Sigmoid colon (tissue), 7 donors: ENCODE results near the gene MIA2. TPM values are rescaled to one million over a fixed set of nuclear protein-coding genes. Genes with fewer than 3 reads are reported as not detected.

Source experiments
- DNase-seq: peaks from one replicate; pipeline ENCODE4 v3.0.0-alpha.2; 2019
- H3K27ac ChIP-seq, 4 donors: fragments of 200-600 bp; sonication (generic); one replicate each; pipeline ENCODE4 v1.5.1; 2016 to 2019; ENCODE audit warnings: mild to moderate bottlenecking in 1 of 4
- H3K27me3 ChIP-seq, 3 donors: fragments of 200-600 bp; sonication (generic); one replicate each; pipeline ENCODE4 v1.5.1; 2019; ENCODE audit warnings: mild to moderate bottlenecking in 1 of 3
- H3K36me3 ChIP-seq, 4 donors: fragments of 200-600 bp; sonication (generic); one replicate each; pipeline ENCODE4 v1.5.1; 2016 to 2019
- H3K4me1 ChIP-seq, 4 donors: fragments of 200-600 bp; sonication (generic); one replicate each; pipeline ENCODE4 v1.5.1; 2017 to 2019
- H3K4me3 ChIP-seq, 4 donors: fragments of 200-600 bp; sonication (generic); one replicate each; pipeline ENCODE4 v1.5.1; 2017 to 2019; ENCODE audit warnings: mild to moderate bottlenecking in 2 of 4, moderate library complexity in 1 of 4
- H3K9me3 ChIP-seq, 4 donors: fragments of 200-600 bp in 3 of 4; sonication (generic) in 3 of 4; one replicate each; pipeline versions ENCODE4 v1.5.1 to v1.6.1; 2013 to 2019
- CTCF ChIP-seq, 4 experiments: fragments of 450-650 bp in 3 of 4; fragments of 200-600 bp in 1 of 4; IDR thresholded peaks; one replicate each; pipeline ENCODE4 v1.5.1; 2016 to 2019; ENCODE audit warnings: antibody characterized with exemption in 4 of 4, mild to moderate bottlenecking in 3 of 4, moderate library complexity in 2 of 4
- EP300 ChIP-seq, 4 donors: sonication (generic); formaldehyde crosslinking; IDR thresholded peaks; one replicate each; pipeline ENCODE4 v1.6.1; 2017; ENCODE audit warnings: antibody characterized with exemption in 4 of 4
- POLR2A ChIP-seq, 2 donors: fragments of 450-650 bp; IDR thresholded peaks; one replicate each; pipeline ENCODE4 v1.6.1; 2016; ENCODE audit warnings: antibody characterized with exemption in 2 of 2, mild to moderate bottlenecking in 2 of 2, moderate library complexity in 2 of 2
- POLR2AphosphoS5 ChIP-seq, 4 donors: sonication (generic); formaldehyde crosslinking; IDR thresholded peaks; one replicate each; pipeline ENCODE4 v1.6.1; 2017; ENCODE audit warnings: antibody characterized with exemption in 4 of 4
- WGBS, 2 donors: extraction: QIAGEN DNeasy Blood & Tissue Kit; methylation state at CpG; one replicate each; pipeline ENCODE4 v1.1.7; 2013; 5-methylcytosine and 5-hydroxymethylcytosine counted together
- intact Hi-C: fragments of 100-400 bp; cut with DNase I; formaldehyde crosslinking; loops from one replicate; pipeline ENCODE4 v1.15.1; 2023
- polyA plus RNA-seq, 3 donors: library from polyadenylated mRNA; stranded (reverse); fragments of 200-250 nt; gene quantifications; one replicate each; pipeline ENCODE4 v1.2.3, GENCODE V29; 2013
- total RNA-seq, 4 donors: library from RNA; depleted of rRNA; stranded (reverse); fragments of >200 nt; gene quantifications; one replicate each; pipeline ENCODE4 v1.1.0, GENCODE V29; 2016
- donor health status: healthy with polysubstance abuse.
- donor health status: Bipolar disorder and iron deficiency.
- donor health status: healthy.

Gene MIA2
- total and polyA plus RNA-seq, 7 donors, result 12.8 to 33.9 (median 18.1) TPM

GRCh38 chr14:39265806-39266524, 32.2 kb downstream of the MIA2 start:
- WGBS, 2 donors, result 12 to 16% methylated on average over 14 of the region's 14 CpGs
- intact Hi-C loops, result loop anchor here (2.0 to 5.0 kb wide), 2 partner anchors 91 to 154 kb away; partner anchors contain the start of genes GEMIN2 and PNN
- H3K9me3 ChIP-seq, result no peaks in the 10 kb centered on the region
- H3K4me3 ChIP-seq, result peak overlapping the region; percentile 57 to 74 (median 68)
- H3K27ac ChIP-seq, result peak overlapping the region; percentile 93 to 97 (median 94)
- TF ChIP-seq POLR2AphosphoS5 (IDR thresholded peaks at IDR 0.05), result peak in 1 of 4 donors; percentile 15
- TF ChIP-seq EP300 (IDR thresholded peaks at IDR 0.05), result no peak
- TF ChIP-seq CTCF (IDR thresholded peaks at IDR 0.05), result no peak
- no peak for TF ChIP-seq POLR2A (IDR thresholded peaks at IDR 0.05)
- no peak for DNase-seq
- peaks cover 0 to 39% (median 13%) of the 10 kb centered on the region in 4 donors for H3K4me1 ChIP-seq
- H3K27me3 ChIP-seq, result no peaks in the 10 kb centered on the region
- H3K36me3 ChIP-seq, result no peaks in the 10 kb centered on the region

DNA sequence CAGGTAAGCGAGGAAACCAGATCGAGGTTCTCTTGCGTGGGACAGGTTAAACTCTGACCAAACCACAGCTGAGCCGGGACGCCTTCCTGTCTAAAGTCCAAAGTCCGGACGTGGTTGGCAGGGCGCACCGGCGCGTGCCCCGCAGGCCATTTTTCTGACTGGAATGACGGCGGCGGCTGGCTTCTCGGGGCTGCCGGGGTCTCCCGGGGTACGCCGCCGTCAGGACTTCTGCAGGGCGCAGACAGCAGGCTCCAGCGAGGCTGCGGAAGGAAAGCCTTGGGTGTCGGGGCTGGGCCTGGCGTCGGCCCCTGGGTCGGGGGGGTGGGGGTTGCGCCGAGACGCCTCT, 32.8 kb downstream of the MIA2 start:
- Histone ChIP-seq H3K4me3 (peak overlapping the region; percentile 57 to 74 (median 68)), H3K36me3 (no peaks in the 10 kb centered on the region), H3K27me3 (no peaks in the 10 kb centered on the region), H3K4me1 (peaks cover 0 to 39% (median 13%) of the 10 kb centered on the region in 4 donors), H3K27ac (peak overlapping the region; percentile 93 to 97 (median 94)), H3K9me3 (no peaks in the 10 kb centered on the region)
- no peak for TF ChIP-seq CTCF (IDR thresholded peaks at IDR 0.05)
- intact Hi-C loops, result loop anchor here (2.0 to 5.0 kb wide), 2 partner anchors 92 to 154 kb away; partner anchors contain the start of genes GEMIN2 and PNN
- 0 to 1% methylated on average over 31 of the region's 31 CpGs for WGBS, 2 donors
- peak; percentile 80 for DNase-seq

GRCh38 chr14:39266871-39267607, 33.3 kb downstream of the MIA2 start:
- DNase-seq, result peak; percentile 91
- Histone ChIP-seq H3K4me1 (peaks cover 0 to 39% (median 13%) of the 10 kb centered on the region in 4 donors), H3K9me3 (no peaks in the 10 kb centered on the region), H3K27me3 (no peaks in the 10 kb centered on the region), H3K36me3 (no peaks in the 10 kb centered on the region), H3K27ac (peak overlapping the region; percentile 93 to 97 (median 94)), H3K4me3 (peak overlapping the region; percentile 57 to 74 (median 68))
- 0% methylated on average over 70 of the region's 70 CpGs for WGBS, 2 donors
- intact Hi-C loops, result loop anchor here (1.0 to 5.0 kb wide), 3 partner anchors 92 to 164 kb away; partner anchors contain the start of genes GEMIN2 and PNN
- no peak for TF ChIP-seq CTCF (IDR thresholded peaks at IDR 0.05)
- TF ChIP-seq POLR2A (IDR thresholded peaks at IDR 0.05), result peak in 1 of 2 donors; percentile 48
- peak; percentile 51 to 79 (median 72) for TF ChIP-seq POLR2AphosphoS5 (IDR thresholded peaks at IDR 0.05)

DNA sequence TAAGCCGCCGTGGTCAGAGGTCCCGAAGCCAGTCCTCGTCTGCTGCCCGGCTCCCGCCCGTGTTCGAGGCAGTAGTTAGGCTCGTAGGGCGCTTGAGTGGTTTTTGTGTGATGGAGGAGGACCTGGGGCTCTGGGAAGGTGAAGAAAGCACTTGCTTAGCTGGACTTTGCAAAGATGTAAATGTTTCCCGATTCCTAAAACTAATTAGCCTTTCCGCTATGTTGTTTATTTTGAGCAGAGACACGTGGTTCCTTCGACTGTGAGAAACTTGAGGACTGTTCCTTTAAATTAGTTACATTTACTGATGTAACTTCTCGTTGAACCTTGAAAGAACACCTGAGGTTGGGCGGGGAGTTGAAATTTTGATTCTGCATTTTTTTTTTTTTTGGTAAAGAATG, 33.9 kb downstream of the MIA2 start:
- TF ChIP-seq POLR2A (IDR thresholded peaks at IDR 0.05) (no peak), POLR2AphosphoS5 (IDR thresholded peaks at IDR 0.05) (no peak), EP300 (IDR thresholded peaks at IDR 0.05) (no peak), CTCF (IDR thresholded peaks at IDR 0.05) (no peak)
- 0% methylated on average over 16 of the region's 16 CpGs for WGBS, 2 donors
- peak overlapping the region; percentile 93 to 97 (median 94) for H3K27ac ChIP-seq
- no peak for DNase-seq
- H3K4me1 ChIP-seq, result peaks cover 0 to 39% (median 13%) of the 10 kb centered on the region in 4 donors
- intact Hi-C loops, result loop anchor here (1.0 to 5.0 kb wide), 3 partner anchors 93 to 164 kb away; partner anchors contain the start of genes GEMIN2 and PNN
- H3K36me3 ChIP-seq, result no peaks in the 10 kb centered on the region
- no peaks in the 10 kb centered on the region for H3K9me3 ChIP-seq
- H3K4me3 ChIP-seq, result peak overlapping the region; percentile 57 to 74 (median 68)
- H3K27me3 ChIP-seq, result no peaks in the 10 kb centered on the region
